Transverse colon (tissue), 4 donors: ENCODE results near the gene APOA1.

Experiments used
- EP300 ChIP-seq: sonication (generic); formaldehyde crosslinking; IDR thresholded peaks from one replicate; pipeline ENCODE4 v1.6.1; 2017; ENCODE audit warnings: antibody characterized with exemption, low read depth
- POLR2A ChIP-seq: fragments of 450-650 bp; IDR thresholded peaks from one replicate; pipeline ENCODE4 v1.6.1; 2016; ENCODE audit warnings: antibody characterized with exemption, mild to moderate bottlenecking, moderate library complexity
- POLR2AphosphoS5 ChIP-seq, 3 donors: sonication (generic); formaldehyde crosslinking; IDR thresholded peaks; one replicate each; pipeline ENCODE4 v1.6.1; 2016; ENCODE audit warnings: antibody characterized with exemption in 3 of 3
- TF ChIP-seq, protein P1 (sequence below), 5 experiments: fragments of 200-600 bp in 3 of 5; fragments of 450-650 bp in 2 of 5; sonication (generic) in 3 of 5; IDR thresholded peaks; 1 replicate in 2 of 5; 2 replicates in 3 of 5; pipeline ENCODE4 v1.5.1; 2016 to 2017; ENCODE audit warnings: antibody characterized with exemption in 5 of 5, inconsistent platforms in 3 of 5, mild to moderate bottlenecking in 2 of 5, moderate library complexity in 1 of 5

DNA sequence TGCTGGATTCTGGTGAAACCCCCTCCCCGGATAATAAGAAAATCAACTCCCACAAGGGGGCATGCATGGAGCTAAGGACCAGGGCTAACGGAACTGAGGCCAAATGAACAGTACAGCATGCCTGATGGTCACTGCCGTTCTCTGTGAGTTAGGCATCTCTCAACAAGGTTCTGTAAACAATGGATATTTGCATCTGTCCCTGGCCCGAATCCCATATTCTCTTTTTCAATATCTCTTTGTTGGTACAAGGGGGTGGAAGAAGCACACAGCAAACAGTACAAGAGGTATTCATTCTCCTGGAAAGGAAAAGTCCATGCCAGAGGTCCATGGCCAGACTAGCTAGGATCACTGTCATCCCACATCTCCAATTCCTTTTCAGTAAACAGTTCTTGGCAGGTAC is 32.2 kb upstream of the APOA1 start:
- TF ChIP-seq, protein P1, sequence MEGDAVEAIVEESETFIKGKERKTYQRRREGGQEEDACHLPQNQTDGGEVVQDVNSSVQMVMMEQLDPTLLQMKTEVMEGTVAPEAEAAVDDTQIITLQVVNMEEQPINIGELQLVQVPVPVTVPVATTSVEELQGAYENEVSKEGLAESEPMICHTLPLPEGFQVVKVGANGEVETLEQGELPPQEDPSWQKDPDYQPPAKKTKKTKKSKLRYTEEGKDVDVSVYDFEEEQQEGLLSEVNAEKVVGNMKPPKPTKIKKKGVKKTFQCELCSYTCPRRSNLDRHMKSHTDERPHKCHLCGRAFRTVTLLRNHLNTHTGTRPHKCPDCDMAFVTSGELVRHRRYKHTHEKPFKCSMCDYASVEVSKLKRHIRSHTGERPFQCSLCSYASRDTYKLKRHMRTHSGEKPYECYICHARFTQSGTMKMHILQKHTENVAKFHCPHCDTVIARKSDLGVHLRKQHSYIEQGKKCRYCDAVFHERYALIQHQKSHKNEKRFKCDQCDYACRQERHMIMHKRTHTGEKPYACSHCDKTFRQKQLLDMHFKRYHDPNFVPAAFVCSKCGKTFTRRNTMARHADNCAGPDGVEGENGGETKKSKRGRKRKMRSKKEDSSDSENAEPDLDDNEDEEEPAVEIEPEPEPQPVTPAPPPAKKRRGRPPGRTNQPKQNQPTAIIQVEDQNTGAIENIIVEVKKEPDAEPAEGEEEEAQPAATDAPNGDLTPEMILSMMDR (IDR thresholded peaks at IDR 0.05) = no peak
- no peak for TF ChIP-seq POLR2A
- TF ChIP-seq POLR2AphosphoS5 (IDR thresholded peaks at IDR 0.05) = no peak
- no peak for TF ChIP-seq EP300
